ENCODE data around the gene GPSM3.
"Not testable (repeated sequence)": the region's sequence is repeated elsewhere in the genome, so short reads cannot be mapped to it uniquely, and the experiment has no call there.

GPSM3 gene

DNA sequence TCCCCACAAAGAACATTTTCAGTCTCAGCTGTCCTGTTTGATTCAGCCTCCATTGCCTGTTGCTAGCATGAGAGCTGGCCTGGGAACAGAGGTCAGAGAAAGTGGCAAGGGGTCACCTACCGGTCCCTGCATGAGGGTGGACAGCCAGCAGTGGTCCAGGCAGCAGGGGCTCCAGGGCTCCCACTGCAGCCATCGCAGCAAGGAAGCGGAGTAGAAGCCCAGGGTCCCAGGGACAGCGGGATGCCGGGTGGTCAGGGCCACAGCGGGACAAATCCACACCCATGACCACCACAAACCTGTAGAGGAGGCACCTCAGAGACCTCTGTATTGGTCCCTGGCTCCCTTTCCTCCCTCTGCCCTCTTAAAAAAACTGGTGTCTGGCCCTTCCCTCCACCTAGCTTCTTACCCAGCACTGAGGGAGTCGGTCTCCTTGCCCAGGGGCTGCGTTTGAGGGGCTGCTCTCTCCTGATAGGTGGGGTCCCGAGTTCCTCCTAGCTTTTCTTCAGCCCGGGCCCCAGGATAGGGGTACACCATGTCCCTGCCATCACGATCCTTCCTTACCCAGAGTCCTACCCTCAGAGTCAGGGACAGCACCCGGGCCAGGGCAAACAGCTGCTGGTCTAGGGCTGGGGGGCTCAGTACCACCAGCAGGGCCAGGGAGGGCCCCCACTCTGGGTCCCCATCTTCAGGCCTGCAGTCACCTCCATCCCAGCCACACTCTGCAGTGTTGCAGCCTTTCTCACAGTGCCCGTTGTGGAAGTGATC, 8.4 kb upstream of the GPSM3 start:
- no peak for DNase-seq

- DNase-seq: no peak
Measured at GRCh38 chr6:32198866-32199265, 6.4 kb upstream of the GPSM3 start.

DNA sequence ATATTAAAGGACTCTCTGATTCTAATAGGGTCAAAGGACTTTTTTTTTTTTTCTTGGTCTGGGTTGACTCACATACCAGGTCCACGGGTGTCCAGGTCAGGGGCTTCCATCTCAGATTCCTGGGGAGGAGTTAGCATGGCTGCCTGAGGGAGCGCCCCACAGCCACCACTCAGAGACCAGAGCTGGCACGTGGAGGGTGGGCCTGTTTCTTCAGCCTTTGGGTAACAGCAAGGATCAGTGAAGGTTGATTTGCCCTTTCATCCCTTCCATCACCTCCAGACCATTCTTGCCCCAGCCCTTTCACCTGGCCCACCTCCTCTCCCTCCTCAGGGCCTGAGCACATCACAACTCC, 5.9 kb upstream of the GPSM3 start:
- DNase-seq: no peak

DNA sequence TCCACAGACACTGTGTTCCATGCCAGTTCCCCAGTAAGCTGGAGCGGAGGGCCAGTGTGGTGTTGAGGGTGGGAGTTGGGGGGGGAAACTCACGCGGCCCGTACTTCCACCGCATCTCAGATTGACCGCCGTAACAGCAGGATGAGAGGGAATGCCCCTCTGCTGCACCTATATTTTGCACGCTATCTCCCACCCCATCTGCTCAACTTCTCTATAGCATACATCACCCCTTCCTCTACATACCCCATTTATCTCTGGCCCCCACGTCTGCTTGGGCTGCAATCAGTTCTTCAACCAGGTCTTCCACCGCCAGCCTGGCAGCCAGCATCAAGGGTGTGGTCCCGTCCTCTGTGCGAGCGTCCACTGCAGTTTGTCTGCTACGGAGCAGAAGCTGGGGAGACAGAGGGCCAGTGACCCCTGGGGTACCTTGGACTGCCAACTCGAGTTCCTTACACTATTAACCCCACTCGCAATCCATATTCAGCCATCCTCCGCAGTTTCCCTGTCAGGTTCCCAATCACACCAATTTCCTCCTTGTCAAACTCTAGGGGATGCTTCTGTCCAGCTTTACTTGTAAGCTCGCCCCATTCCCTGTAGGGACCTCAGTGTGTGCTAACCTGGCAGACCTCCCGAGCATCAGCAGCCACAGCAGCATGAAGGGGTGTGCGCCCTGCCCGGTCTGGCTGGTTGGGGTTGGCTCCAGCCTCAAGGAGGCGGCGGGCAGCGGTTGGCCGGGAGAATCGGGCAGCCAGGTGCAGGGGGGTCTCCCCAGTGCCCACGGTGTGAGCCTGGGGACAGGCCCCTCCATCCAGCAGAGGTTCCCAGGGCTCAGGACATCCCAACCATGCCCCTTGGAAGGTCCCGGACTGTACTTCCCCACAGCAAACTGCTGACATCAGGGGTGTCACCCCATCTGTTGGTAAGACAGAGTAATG, 4.5 kb upstream of the GPSM3 start:
- peak; percentile 70 for DNase-seq

- DNase-seq: peak; percentile 71
Measured at GRCh38 chr6:32195902-32196681, 3.6 kb upstream of the GPSM3 start.

DNA sequence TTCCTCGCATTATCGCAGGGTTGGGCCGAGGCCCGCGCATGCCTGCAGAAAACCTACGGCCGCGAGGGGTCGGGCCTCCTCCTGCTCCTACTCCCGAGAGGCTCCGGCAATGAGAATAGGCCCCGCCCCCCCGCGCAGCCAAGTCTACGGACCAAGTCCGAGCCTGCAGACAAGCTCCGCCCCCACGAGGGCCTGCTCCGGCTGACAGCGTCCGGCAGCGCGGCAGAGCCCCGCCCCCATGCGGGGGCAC, 3.1 kb upstream of the GPSM3 start:
- peak; percentile 99 for DNase-seq

DNA sequence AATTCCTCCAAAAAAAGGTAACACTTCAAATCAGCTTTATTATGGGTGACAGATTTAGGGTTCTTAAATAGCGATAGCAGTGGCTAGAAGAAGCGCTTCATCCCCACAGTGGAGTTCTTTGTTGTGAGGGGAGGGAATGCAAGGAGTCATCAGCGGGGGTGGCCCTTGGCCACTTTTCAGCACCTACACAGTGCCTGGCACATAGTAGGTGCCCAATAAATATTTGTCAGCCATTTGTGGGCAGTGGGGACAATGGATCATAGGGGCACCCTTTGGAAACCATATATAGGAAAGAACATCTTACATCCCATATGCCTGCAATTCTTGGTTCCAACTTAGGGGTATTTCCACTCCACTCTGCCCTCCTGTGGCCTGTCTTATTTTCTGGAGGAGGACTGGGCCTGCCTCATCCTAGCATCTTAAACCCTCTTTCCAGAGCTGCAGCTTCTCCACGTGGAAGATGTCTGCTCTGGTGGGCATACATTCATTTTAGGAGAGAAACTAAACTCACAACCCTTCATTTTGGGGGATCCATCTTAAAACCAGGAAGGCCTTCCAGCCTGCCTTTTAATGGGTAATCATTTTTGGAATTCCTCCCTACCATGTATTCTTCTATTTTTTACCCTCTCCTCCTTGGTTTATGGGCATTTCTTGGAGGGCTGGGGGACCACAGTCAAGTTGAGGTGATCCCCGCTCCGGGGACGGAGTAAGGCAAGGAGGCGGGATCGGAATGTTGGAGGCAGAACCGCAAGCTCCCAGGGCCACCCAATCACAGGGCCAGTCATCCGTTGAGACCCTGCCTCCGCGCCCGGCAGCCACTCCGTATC, 2.6 kb upstream of the GPSM3 start:
- peak; percentile 83 for DNase-seq

GRCh38 chr6:32194388-32194787, 1.9 kb upstream of the GPSM3 start:
- no peak for DNase-seq

DNA sequence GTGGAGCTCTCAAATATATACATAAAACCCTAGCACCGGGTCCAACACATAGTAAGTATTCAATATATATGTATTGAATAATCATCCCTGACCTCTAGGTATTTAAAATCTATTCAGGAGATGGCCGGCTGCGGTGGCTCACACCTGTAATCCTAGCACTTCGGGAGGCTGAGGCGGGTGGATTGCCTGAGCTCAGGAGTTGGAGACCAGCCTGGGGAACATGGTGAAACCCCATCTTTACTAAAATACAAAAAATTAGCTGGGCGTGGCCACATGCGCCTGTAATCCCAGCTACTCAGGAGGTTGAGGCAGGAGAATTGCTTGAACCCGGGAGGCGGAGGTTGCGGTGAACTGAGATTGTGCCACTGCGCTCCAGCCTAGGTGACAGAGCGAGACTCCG, 653 bp upstream of the GPSM3 start:
- not testable (repeated sequence) for DNase-seq

DNA sequence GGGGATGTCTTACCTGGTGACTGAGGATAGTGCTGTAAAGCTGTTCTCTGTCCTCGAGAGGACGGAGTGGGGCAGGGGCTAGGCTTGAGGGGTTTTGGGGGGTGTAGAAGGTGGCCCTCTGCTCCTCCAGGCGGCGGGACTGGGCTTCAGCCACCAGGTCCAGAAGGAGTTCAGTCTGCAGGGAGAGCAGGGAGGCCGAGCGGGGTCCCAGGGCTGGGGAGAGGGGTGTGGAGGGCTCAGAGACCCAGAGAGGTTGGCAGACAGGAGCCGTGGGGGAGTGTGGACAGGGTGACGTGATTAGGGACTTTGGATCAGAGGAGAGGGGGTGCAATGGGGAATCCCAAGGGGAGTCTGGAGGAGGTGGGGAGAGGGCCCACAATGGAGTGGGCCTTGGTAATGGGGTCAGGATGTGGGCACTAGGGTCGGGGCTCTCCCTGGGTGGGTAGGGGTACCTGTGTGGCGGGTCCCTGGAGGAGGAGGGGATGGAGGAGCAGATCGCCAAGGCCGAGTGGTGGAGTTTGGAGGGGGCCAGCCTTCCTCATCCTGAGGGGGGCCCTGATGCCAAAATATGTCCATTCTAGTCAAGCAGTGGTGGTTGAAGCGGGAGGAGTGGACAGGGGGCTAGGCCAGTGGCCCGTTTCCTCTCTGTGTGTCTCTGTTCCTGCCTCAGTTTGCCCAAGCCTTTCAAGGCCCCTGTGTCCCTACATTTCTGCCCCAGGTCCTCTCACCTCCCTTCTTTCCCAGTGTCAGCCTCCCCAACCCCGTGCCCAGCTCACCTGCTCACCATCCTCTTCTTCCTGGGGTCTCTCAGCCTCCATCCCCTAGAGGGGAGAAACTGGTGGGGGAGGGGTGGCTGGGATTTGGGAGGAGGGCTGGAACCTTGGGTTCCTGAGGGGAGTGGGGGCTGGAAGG, 491 bp downstream of the GPSM3 start:
- DNase-seq: no peak

DNA sequence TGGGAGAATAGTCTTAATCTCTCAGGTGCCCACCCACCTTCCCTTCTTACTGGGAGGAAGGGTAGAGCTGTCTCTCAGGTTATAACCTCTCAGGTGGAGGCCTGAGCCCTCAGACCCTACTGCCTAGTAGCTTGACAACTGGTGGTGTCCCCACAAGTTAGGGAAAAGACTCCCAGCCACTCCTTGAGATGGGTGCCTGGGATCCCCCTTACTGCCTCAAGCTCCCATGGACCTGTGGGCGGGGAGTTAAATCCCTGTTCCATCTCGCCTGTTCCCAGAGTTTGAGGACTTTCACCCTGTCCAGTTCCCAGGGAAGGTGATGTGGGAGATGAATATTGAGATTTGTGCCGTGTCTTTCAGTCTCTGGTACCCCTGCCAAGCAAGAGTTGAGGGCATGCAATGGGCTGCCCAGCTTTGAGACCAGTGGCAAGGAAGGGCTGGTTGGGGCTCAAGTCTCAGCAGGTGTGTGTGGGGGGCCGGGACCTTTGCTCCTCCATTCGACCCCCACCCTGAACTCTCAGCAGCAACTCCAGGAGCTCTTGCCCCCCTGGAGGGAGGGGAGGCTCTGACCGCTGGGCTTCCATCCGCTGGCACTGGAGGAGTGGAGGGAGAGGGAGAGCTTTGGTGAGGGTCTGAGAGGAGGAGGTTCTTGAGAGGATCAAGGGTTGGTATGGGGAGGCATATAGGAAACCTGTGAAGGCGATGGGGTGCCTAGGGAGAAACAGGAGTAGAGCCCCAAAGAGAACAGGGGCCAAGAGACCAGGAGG, 1.3 kb downstream of the GPSM3 start:
- DNase-seq: no peak

DNA sequence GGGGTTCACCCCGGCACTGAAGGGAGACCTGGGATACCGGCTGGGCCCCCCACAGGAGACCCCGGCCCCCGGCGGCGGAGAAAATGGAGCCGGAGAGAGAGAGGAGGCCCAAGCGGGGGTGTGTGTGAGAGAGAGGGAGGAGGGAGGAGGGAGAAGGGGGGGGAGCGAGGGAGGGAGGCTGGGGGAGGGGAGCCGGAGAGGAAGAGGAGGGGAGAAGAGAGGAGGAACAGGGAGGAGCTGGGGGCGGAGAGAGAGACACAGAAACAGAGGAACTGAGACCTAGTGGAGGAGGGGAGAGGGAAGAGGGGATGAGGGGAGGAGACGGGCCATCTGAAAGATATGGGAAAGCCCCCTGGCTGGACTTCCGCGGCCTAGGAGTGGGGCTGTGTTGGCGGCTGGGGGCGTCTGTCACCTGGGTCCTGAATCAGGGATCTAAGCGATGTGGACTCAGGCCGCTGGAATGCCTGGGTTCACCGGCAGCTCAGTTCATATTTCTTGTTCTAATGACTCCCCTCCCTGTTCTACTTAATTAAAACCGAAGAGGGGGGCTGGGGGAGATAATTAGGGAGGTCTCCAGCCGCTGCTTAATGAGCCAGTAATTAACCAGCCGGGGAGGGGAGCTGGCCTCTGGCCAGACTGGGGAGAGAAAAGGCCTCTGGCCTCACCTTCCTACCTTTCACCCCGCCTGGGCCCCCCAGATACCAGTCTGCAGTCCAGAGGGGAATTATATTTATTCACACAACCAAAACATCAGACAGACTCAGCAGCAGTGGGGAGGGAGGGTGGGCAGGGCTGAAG, 2.2 kb downstream of the GPSM3 start, which contains the start of gene PBX2:
PBX2 (minus strand) TSS at position 149 of the 798 bp plus-strand sequence. CDS start 287 bp downstream, outside the sequence.
- DNase-seq: peak; percentile 93

- DNase-seq: no peak
Measured at GRCh38 chr6:32189742-32190053, 2.7 kb downstream of the GPSM3 start.

GRCh38 chr6:32189069-32189741, 3.2 kb downstream of the GPSM3 start:
- DNase-seq: no peak

- no peak for DNase-seq
Measured at GRCh38 chr6:32188381-32189068, 3.9 kb downstream of the GPSM3 start.

DNA sequence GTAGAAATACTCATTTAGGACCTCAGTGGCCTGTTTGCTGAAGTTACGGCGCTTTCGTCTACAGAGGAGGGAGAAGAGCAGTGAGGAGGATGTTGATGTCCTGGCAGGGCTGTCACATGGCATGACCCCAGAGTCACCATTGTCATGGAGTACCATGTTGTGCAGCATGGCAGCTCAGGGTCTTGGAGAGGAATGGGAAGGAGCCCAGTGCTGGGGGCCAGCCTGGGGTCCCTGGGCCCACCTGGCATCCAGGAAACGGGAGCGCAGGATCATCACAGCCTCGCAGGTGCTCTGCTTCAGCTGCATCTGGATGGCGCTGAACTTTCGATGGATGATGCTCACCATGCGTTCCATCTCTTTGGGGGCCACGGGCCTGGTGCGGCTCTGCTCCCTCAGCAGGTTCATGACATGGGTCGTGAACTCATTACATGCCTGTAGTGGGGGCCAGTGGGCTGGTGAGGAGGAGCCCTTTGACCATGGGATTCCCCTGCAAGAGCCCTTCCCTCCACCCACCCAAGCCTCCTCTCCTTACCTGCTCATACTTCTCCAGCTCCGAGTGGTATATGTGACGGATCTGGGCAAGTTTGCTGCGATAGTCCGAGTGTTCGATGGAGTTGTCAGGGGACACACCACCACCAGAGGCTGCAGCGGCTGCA, 4.6 kb downstream of the GPSM3 start:
- DNase-seq: not testable (repeated sequence)

GRCh38 chr6:32187009-32187709, 5.3 kb downstream of the GPSM3 start:
- DNase-seq: no peak

Data from hematopoietic multipotent progenitor cell treated with erythropoietin and hydrocortisone succinate and interleukin-3 and kit ligand, for 8 days (in vitro differentiated cells).